HG03064 (cell line): ENCODE data around the gene TENM4.

Experiments
- ATAC-seq: cut with Tn5 transposase; IDR thresholded peaks from one replicate; pipeline ENCODE4 v1.9.1; 2021; ENCODE audit warnings: low read depth; ENCODE audit not compliant: unreplicated experiment

TENM4 gene

DNA sequence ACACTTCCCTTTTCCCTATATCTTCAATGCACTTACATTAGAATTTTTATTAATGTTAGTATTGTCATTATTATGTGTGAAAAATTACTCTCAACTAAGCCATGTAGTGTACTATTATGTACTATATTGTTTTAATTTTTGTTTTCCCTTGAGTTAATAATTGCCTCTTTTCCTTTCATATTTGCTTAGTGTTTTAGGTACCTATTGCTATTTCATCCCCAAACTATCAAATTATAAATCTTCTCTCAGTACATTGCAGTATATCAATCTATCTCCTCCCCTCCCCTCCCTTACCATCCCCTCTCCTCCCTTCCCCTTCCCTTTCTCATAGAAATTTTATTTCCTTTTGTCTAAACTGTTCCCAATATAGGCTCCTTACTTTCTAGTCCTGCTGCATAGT is 12.8 kb upstream of the TENM4 start:
- no peak for ATAC-seq

DNA sequence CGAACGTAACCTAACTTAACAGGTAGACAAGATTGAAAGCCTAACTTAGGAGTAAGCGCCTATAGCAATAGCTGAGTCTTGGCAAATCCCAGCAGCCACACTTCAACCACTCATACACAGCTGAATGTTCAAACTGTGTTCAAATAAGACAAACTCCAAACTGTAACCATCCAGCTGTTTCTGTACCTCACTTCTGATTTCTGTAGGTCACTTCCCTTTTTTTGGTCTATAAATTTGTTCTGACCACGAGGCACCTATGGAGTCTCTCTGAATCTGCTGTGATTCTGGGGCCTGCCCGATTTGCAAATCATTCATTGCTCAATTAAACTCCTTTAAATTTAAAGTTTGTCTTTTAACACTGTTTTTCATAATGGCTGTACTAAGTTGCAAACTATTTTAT is 8.2 kb upstream of the TENM4 start:
- no peak for ATAC-seq

DNA sequence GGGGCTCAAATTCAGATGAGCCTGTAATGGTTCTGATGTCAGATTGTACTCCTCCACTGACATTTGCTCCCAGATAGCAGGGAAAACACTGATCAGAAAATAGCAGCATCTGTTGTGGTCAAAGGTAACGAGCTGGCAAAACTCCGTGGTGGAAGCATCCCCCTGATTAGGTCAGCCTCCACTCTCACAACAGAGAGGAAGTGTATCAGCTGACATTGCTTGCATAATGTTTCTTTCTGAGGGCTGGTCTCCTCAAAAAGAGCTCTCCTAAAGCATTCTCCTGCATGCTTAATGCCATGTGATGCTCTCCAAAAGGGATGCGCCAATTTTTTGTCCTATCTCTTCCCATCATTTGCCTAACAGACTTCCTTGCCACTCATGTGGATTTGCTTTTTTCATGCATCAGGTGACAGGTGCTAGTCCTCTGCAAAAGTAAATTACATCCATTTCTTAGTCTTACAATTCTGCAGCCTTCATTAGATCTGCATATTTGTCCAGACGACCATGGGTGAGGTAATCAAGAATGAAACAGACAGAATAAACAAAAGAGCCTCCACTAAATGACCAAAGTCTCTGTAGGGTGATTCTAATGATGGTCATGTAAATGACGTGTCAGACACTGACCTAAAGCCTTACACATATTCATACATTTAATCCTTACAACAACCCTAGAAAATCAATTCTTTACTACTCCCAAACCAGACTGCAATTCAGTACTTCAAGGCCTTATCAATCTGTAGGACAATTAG is 6.4 kb upstream of the TENM4 start:
- no peak for ATAC-seq

DNA sequence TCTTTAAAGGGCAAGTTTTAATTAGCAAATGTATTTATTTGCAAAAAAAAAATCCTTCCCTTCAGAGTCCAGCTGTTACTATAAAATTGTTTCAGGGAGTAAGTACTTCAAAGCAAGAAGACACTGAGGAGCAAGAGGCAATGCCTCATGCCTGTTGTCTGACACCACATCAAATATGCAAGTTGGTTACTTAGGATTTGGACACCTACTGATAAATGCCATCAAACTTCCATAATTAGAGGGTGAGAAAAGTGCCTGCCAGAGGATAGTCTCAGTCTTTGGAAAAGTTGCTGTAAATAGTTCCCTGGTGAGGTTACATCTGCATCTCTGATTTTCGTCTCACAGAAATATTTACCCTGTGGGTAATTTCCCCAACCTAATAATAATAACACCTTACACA is 4.1 kb upstream of the TENM4 start:
- ATAC-seq, result no peak

DNA sequence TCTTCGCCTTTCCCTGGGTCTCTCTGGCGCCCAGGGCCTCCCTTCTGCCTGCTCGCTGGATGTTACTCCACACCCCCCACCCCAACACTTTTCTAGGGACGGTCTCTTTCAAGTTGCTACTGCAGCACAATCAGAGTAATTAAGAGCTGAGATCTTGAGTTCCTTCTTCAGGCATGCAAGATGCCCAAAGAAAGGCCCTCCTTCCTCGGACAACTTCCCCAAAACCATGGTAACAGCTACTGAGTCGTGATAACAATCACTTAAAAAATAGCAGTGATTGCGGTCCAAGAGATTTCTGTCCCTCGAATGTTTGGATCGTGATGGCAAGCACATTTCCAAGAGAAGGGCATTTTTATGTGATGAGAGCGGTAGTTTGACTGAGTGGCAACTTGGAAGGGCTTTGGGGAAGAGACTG is 638 bp upstream of the TENM4 start:
- ATAC-seq, result no peak

DNA sequence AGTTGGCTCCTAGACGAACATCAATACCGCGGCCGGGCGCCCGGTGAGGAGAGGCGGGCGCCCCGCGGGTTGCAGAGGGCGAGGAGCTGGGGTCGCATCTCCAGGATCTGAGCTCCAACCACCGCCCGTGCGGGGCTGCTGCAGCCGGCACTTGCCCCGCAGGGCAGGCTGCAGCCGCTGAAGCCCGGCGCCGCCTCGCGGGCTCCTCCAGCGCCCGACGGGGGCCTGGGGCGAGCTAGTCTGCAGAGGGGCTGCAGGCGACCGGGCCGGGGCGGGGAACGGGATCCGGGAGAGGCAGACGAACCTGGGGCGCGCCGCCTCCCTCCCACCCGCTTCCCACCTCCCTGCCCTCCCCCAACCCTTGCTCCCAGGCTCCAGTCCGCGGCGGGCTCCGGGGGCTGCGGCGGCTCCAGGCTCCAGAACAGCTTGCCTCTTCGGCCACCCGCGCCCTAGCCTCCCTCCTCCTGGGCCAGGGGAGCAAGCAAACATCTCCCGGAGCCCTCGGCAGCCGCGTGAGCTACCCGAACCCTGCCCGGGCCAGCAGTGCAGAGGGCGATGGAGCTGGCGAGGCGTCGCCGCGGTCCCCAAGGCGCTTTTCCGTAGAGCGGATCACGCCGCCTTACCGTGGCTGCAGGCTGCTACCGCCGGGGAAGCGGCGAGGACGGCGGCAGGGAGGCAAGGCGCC is 802 bp downstream of the TENM4 start:
- ATAC-seq, result no peak

DNA sequence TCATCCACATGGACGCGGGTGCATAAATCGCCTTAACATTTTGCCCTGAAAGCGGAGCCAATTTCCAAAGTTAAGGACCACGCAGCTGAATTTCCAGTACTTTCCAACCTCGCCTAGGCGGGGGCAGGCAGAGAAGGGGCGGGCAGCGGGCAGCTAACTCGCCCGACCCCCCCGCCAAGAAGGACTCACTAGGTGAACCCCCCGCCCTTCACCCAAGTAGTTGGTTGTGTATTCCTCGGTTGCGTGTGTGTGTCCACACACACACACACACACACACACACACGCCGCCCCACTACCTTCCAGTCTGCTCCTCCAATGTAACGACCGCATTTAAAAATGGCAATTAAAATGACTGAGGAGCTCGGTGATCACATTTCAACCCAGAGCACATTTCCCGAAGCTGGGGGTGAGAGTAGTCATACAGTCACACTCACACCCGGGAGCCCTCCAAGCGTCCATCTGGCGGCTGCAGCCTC is 1.4 kb downstream of the TENM4 start:
- no peak for ATAC-seq

DNA sequence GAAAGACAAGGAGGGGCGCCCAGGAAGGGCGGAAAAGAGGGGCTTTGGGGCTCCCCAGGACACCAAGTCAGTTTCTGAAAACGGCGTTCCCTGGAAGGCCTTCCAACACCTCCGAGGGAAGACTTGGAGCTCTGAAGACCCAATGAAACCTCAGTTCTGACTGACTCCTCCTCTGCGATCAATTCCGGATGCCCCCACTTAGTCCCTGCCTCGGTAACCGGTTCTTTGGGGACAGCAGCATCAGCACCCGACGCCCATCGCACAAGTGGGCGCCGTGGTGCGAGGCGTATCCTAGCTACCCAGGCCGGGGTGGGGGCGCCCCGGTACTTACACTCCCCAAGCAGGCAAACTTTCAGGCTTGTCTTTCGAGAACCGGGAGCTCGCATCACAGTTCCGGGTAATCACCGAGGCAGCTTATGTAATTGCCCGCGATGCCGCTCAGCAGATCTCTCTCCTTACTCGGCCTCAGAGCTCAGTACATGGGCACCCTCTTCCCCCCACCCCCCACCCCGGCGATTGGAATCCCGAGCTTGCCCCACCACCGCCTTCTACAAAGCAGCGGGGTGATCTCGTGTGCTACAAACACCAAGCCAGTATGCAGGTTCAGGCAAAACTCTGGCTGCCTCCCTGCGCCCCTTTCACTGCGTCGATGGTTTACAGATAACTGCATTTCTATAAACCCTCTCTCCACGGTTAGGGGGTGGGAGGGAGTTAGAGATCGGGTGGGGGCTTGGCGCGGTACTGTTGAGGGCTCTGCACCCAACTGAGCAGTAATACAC is 2.0 kb downstream of the TENM4 start:
- ATAC-seq, result no peak

DNA sequence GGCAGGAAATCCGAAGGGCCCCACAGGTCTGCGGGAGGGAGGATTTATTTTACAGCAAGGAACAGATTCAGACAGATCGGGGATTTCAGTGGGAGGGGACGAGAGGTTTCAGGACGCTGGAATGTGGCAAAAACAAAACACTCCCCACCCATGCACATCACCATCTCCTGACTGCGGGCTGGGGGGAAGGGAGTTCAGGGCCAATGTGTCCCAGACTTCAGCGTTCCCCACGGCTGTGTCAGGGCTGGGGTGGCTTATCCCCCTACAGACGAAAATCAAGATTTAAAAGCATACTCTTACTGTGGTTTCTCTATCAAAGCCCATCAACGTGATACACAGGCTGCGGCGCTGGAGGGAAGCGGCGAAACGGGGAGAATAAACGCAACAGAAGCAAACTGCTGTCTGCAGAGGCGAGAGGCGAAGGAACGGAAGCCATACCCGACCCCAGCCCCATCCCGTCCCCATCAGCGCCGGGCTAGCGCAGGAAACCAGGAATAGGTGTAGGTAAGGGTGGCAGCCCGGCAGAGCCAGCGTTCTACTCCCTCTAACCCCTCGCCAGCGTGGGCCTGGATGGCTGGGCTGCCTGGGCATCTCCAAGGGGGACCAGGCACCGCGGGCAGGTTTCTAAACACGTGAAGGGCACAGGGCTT is 2.7 kb downstream of the TENM4 start:
- ATAC-seq, result no peak

DNA sequence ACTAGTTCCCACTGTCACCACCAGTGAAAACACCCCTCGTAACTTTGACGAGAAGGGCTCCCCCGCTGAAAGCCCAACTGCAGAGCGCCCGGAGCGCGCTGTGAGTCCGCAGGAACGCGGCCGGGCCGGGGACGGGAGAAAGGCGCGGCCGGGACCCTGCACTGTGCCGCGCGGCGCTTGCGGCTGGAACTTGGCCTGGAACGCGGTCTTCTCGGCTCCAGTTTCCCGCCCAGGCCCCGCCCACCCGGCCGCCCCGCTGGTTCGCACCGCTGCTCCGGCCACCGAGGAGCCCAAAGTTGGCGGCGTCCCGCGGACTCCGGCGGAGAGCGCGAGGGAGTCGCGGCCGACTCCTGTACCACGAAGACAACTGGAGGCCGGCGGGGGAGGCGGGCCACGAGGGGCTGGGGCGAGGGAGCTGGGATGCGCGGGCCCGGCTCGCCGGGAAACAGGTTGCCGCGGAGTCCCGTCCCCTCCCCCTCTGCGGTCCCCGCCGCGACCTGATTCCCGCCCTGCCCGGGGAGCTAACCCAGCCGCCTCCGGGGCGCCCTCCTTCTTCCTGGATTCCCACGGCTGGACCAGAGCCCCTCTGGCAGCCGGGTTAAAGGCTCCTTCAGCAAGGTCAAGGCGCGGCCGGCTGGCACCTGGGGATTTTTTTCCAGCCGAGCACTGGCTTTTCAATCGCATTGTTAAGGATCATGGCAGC is 3.4 kb downstream of the TENM4 start:
- ATAC-seq, result no peak

DNA sequence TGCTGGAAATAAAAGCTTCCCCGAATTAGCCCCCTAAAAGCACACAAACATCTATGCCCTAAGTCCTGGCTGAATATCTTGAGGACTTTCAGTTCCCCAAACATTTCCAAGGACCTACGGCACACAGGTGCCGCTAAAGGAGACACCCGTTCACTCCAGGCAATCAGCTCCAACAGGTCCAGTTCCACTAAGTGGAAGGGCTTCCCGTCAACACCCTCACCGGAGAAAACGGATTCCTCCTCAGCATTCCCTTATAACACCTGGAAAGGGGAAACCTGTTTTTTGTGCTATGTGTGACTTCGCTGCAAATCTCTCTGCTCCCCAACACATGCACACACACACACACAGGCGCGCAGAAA is 3.9 kb downstream of the TENM4 start:
- ATAC-seq, result no peak

DNA sequence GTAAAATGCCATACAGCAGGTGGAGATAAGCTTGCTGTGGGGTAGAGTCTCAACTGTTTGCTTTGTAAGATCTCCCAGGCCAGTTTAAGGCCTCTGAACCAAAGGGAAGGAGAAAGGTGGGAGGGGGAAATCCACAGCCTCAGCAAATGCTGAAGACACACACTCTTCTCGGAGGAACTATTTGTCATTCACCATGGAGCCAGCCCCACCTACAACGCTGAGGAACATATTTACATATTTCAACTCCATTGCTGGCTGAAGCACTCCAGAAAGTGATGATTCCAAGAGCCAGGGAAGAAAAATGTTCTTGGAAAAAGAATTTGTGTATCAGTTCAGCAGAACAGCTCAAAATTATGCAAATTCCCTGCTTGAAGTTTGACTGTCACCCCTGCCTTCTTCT is 6.5 kb downstream of the TENM4 start:
- ATAC-seq, result no peak

DNA sequence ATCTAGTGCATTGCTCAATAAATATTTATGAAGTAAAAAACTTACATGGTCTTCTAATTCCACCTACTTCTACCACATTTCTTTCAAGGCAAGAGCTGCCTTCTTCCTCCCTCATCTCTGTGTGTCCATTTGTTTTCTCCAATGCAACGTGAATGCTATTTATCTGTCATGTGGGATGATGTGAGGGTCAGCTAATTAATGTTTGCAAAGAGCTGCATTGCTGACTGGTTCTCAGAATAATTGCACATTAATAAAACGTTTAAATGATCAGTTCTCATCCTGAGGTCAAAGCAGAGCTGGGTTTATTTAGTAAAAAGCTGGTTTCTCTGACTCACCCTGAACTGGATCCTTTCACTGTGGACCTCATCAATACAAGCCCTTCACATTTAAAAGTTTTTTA is 8.7 kb downstream of the TENM4 start:
- ATAC-seq, result no peak

DNA sequence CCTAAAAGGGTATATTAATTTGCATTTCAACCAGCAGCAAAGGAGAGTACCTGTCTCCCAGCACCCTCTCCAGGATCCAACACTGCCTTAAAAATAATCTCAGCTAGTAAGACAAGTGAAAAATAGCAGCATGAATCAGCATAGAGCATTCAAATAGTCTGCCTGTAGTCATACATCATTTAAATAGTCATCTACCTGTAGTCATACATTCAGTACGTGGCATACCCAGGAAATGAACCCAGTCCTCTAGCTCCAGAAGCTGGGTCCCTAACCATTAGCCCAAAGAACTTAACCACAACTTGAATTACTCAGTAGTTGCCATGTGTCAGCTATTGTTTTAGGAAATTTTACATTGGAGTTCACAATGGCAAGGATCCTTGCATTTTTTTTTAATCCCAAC is 9.3 kb downstream of the TENM4 start:
- ATAC-seq, result no peak

DNA sequence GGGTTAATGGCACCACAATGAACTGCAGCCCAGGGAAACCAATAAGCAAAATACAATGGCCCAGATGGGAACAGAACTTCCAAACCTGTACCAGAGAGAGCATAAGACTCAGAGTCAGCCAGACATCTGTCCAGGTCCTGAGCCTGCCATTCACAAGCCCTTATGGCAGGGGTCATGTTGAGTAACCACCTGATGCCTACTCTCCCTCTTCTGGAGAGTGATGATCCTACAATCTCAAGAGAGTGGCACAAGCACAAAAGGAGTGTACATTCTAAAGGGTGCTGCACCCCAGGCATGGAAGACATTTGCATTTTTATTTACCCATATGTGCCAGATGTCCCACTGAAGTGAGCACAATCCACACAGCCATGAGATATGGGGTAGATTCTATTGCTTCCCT is 10.6 kb downstream of the TENM4 start:
- no peak for ATAC-seq

DNA sequence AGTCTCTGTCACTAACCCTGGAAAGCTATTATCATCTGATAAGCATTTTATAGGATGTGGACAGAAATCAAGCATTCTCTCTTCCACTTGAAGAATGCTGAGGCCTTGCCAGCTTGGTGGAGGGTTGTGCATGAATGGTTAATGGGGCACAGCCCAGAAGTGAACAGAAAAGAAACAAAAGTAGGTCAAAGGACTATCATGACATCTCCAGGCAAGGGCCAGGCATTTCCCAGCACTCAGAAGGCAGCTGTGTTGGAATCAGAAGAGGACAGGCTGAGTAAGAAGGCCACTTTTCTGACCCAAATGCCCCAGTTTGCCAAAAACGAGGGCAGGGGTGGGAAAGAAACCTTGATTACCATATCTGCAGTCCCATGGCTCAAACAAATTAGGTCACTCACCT is 12.4 kb downstream of the TENM4 start:
- ATAC-seq, result no peak

DNA sequence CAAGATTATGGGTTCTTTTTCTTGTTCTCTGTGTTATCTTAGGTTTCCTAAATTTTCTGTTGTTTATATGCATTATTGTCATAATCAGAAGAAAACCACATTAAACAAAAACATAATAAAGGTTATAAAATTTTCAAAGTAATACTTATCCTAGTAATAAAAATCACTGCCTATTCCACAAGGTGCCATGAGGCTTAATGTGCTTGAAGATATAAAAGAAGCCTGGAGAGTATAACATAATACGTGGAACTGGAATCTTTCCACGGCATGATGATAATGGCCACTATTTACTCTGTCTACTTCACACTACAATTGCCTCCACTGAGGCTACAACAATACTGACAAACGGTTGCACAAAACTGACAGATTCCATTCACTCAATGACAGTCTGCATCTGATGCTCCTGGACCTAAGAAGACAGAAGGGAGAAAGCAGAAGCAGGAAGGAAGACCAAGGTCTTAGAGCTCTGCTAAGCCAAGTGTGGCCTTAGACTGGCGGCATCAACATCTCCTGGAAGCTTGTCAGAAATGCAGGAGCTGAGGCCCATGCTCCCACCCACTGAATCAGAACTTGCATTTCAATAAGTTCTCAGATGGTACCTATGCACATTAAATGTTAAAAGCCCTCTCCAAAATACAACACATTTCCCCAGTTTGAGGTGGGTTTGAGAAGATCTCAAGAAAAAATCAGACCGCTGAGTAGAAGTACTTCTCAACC is 13.1 kb downstream of the TENM4 start:
- no peak for ATAC-seq

DNA sequence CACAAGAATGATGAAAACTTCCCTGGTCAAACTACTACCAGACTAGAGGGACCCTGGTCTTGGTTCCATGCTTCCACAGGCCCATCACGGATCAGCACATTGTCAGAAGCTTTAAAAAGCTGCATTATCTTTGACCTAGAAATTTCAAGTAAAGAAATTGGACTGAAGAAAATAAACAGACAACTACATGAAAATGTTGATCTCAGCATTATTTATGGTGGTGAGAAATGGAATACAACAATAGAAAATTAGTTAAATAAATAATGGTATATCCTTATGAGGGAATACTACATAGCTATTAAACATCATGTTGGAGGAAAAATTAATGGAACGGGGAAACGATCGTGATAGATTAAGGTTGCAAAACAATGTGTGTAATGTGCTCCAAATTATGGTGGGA is 13.7 kb downstream of the TENM4 start:
- ATAC-seq, result no peak

DNA sequence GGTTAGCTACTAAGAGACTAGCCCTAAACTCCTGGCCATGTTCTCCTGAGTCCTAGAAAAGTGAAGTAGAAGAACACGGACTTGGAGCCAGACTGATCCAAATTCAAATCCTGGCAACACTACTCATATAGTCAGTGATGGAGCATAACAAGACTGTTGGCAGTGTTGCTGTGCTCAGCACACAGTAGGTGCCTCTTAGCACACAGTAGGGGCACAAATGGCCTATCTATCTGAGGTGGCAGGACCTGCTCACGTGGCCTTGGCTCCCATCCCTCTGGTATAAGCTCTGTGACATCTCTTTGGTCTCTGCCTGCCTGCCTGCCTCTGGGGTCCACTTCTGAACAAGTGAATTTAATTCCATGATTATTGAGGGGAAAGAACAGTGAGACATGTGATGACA is 15.4 kb downstream of the TENM4 start:
- ATAC-seq, result no peak

DNA sequence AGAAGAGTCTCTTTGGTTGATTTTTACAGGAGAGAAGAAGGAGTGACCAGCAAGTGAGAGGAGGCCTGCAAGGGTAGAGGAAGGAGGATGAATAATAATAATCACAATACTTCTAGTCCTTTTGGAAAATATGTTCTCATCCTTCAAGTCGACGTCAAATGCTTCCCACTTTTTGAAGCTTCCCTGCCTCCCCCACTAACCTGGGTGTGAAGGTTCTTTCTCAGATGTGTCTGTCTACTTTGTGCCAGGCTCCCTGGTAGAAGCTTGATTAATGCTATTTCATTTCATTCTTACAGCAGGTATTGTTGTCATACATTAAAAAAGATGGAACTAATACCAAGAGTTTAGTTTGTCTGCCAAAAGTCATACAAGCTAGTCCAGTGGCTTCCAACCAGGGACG is 17.1 kb downstream of the TENM4 start:
- no peak for ATAC-seq
